CD4-positive, alpha-beta T cell treated with Interleukin-1 beta for 1 hour (primary cell): ENCODE measurements around the gene HTR2B.
"Not testable (repeated sequence)": the region's sequence is repeated elsewhere in the genome, so short reads cannot be mapped to it uniquely, and the experiment has no call there.

ENCODE experiments used
- DNase-seq, 2 donors: peaks; one replicate each; pipeline ENCODE4 v3.0.0-alpha.2; 2020 to 2022

The HTR2B gene

DNA sequence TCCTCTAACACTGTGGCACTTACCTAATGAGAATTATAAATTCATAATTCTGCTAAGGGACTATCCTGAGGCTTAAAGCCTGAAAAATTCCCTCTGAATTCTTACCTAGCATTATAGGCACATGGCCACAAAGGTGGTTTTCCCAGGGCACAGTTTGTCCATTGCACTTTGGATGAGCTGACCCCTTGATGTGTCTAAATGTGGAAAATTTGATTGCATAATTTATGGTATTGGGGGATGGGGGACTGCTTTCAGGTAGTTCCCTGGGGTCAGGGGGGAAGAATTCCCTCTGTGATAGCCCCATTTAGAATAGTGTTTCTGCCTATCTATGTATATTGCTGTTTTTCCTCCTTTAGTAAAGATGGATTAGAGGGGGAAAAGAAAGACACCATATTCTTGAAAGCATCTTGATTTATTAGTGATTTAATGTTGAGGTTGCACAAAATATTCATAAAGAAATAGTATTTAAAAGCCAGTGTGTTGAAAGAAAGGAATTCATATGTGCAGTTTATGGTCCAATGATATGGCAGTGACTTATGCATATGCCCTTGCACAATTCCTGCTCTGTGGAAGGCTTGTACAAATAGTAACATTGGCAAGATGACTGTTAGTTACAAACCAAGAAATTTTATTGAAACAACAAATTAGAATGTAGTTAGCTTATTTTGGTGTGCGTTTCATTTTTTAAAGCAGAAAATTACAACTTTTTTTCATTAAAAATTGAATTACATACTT lies 8.7 kb upstream of the HTR2B start:
- DNase-seq: no peak

- no peak for DNase-seq
Measured at GRCh38 chr2:231132129-231132528, 7.3 kb upstream of the HTR2B start.

GRCh38 chr2:231130336-231131056 lies 5.7 kb upstream of the HTR2B start:
- DNase-seq: no peak

GRCh38 chr2:231129216-231129615 lies 4.4 kb upstream of the HTR2B start:
- no peak for DNase-seq

GRCh38 chr2:231128541-231128940 lies 3.7 kb upstream of the HTR2B start:
- DNase-seq: no peak

- no peak for DNase-seq
Measured at GRCh38 chr2:231127936-231128335, 3.1 kb upstream of the HTR2B start.

DNA sequence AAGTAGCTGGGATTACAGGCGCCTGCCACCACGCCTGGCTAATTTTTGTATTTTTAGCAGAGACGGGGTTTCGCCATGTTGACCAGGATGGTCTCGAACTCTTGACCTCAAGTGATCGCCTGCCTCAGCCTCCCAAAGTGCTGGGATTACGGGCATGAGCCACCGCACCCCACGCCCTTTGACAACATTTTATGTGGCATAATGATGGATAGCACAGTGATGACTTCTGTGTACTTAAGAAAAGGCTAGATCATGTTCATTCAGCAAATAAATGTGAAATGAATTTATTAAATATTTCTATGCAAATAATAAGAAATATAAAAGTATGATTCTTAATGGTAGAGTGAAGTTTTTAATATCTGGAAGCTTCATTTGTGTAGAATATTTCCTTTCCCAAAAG lies 2.6 kb upstream of the HTR2B start:
- no peak for DNase-seq

DNA sequence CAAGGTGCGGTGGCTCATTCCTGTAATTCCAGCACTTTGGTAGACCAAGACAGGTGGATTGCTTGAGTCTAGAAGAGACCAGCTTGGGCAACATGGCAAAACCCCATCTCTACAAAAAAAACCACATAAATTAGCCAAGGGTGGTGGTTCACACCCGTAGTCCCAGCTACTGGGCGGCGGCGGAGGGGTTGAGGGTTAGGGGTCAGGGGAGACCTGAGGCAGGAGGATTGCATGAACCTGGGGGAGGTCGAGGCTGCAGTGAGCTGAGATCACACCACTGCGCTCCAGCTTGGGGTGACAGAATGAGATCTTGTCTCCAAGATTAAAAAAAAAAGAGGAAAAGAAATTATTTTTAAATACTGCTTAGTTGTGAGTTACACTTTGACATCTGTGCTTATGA lies 1.3 kb upstream of the HTR2B start:
- DNase-seq: no peak

DNA sequence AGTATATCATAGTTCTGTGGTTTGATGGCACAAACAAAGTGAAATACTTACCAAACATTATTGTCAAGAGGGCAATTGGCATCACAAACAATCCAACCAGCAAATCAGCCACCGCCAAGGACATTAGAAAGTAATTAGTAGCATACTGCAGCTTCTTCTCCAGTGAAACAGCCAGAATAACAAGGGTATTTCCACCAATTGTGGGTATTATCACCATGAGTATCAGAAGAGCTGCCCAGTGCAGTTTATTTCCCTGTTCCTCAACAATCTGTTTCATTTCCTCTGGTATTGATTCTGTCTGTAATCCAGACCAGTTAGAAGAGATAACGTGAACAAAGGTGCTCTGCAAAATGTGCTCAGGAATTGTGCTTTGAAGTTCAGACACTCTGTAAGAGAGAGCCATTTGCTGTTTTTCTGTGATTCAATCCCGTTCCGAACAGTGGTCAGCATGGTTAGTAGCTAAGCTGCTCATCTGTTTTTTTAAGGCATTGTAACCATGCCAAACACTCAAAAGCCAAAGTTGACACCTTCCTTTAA lies 1.4 kb downstream of the HTR2B start:
- no peak for DNase-seq

GRCh38 chr2:231118614-231118942 lies 6.3 kb downstream of the HTR2B start:
- no peak for DNase-seq

DNA sequence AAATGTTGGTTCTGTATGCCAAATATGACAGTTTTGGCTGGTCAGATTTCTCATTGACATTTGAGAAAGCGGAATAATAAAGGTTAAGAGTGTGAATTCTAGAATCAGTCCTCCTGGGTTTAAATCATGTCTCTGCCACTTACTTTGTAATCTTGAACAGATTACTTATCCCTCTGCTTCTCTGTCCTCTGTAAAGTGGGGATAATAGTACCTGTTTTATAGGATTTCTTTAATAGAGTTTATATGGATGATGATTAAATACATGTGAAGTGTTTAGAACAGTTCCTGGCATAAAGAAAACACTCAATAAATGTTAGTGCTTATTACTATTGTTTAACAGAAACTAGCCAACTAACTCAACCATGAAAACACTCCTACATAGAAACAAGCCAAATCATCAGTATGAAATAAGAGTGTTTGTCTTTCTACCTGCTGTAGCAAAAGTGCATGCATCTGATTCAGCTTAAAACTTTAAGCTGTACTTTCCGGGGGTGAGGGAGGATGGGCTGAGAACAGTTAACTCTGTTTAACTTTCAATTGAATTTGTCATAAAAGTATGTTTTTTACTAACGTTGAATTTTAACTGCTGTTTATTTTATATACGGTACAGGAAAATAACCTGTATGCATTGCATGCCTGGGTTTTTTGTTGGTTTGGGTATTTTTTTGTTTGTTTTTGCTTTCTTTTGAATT lies 6.8 kb downstream of the HTR2B start:
- DNase-seq: no peak

DNA sequence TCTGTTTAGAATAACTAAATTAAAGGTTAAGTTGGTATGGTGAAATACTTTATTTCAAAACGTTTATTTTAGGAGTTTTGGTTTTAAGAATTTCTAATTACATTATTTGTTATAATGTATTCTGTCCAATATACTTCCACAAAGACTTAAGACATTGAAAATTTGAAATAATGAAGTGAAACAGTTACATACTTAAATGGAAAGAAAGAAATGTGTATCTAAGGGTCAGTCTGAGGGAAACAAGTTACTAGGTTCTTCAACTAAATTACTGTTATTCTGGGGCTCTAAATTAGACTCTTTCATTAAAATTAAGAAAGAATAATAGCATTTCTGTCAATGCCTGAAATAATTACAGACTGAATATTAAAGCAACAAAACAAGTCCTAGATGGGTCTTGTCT lies 7.7 kb downstream of the HTR2B start:
- DNase-seq: no peak

DNA sequence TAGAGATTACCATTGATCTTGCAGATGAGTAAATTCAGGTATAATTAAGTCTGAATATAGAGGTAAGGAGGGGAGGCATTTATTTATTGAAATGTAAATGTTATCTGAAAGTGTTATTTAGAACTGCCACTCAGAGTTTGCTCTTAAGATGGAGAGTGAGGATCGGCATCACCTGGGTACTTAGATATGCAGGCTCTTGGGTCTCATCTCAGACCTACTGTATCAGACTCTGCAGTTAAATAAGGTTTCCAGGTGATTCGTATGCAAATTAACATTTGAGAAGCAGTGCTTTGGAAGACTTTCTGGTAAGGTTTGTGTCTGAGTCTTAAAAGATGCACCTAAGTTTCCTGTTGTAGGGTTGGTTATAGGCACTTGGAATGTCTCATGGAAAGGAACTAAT lies 9.2 kb downstream of the HTR2B start:
- no peak for DNase-seq

DNA sequence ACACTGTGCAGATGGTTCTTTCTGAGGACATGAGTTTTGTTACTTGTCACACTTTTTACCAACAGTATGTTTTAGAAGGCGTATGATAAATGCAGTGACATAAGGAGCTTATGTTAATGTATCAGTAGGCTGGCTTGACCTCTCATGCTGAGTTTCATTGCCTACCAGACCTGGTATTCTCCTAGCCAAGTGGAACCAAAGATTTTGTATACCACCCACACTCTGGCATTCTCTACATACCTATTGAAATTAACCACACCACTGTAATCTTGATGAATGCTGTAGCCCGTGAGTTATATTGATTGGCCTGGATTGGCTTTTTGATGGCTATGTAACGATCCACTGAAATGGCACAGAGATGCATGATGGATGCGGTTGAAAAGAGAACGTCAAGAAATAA lies 11.4 kb downstream of the HTR2B start:
- DNase-seq: no peak

DNA sequence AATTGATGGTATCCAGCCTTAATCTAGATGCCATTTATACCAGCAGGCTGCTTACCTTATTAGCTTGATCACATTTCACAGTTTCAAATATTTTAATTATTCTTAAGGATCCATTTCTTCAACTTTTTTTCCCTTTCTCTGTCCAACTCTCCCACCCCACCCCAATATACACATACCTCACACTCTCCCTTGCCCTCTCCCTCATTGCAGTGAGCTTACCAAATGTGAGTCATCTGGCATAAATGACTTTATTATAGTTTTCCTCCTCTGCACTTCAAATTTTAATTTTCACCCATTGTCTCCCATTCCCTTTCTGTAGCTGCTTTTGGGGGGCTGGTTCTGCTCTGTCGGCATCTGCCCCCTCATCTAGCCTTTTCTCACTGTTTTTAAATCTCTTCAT lies 12.9 kb downstream of the HTR2B start:
- no peak for DNase-seq

DNA sequence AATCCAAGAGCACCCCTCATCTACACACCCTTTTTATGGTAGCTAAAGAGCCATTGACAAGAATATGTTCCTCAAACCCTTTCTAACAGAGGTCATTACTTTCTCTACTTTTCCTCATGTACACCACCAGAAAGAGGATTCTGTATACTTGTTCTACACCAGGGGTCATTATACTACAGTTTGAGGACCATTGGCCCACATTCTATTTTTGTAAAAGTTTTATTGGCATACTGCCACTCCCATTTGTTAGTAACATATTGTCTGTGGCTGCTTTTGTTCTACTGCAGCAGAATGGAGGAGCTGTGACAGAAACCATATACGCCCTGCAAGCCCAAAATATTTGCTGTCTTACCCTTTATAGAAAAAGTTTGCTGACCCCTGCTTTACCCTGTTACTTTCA lies 14.3 kb downstream of the HTR2B start:
- no peak for DNase-seq

- DNase-seq: peak; percentile 48 to 60
Measured at GRCh38 chr2:231104115-231104713, 20.6 kb downstream of the HTR2B start.

- DNase-seq: no peak
Measured at GRCh38 chr2:231102772-231103171, 22.1 kb downstream of the HTR2B start.

DNA sequence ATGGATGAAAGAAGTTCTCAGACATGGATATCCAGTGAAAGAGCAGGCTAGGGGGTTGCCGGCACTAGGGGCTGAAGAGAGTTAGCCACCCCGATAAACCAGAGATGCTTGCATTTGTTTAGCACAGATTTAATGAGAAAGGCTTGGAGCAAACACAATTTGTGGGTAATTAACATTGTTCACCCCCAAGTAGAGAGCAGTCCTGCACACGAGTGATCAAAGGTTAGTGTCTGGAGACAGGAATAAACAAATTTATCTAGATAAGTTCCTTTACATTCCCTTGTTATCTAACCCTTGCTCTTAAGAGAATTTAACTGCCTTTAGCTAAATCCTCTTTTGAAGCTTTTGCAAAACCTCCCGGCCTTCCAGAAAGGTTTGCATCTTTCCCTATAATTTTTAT lies 23.9 kb downstream of the HTR2B start:
- DNase-seq: no peak

- not testable (repeated sequence) for DNase-seq
Measured at GRCh38 chr2:231100321-231100720, 24.5 kb downstream of the HTR2B start.

- no peak for DNase-seq
Measured at GRCh38 chr2:231099918-231100317, 24.9 kb downstream of the HTR2B start.

- DNase-seq: no peak
Measured at GRCh38 chr2:231094736-231095346, 30.0 kb downstream of the HTR2B start.

- no peak for DNase-seq
Measured at GRCh38 chr2:231093933-231094332, 30.9 kb downstream of the HTR2B start.
